SIG-M5 (cell line): ENCODE data around the gene KIF14.

ENCODE experiments used
- DNase-seq: peaks from one replicate; lab custom pipeline; 2025; lab: John Stamatoyannopoulos, UW

KIF14 gene

DNA sequence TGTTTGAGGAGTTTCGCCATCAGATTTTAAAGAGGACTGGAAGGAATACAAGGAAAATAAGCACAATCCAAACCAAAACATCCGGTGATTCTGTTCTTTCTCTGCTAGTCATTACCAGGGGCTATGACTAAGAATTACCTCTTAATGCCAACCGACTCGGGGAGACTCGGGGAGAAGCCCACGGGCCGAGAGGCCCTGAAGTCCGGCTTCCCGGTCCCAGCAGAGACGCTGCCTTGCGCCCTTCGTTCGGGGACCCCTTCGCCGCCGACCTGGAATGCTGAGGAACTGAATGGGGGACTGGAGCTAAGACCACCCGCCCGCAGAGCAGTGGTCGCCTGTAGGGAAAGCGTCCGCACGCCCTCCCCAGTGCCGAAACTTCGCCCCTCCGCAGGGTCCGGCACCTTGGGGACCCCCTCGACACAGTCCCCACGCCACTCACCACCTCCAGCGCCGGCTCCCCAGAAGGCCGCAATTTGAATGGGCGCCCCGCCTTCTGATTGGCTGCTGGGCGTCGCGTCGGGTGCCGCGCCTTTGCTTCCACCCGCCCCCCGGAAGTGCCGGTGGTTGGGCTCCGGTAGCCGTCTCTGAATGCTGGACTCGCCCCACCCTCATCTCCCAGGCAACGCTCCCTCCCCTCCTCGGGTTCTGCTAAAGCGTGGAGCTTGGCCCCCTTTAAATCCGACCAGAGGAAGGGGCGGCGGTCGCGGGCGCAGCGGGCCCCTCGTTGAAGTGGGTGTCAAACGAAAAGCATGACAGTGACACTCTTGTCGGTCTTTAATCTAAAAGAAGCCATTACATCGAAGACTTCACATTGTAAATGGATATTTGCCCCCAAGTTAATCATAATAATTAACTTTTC, at the start of gene KIF14:
Gene KIF14, minus strand, starts transcription at position 479 of the 859 bp plus-strand sequence. CDS start 2,028 bp downstream, outside the sequence.
- DNase-seq: peak; percentile 94

GRCh38 chr1:200669314-200670241, 49.0 kb upstream of the KIF14 start, which contains the start of gene DDX59:
Gene DDX59, minus strand, starts transcription at chr1:200669907. Its CDS starts 3,167 bp downstream, at chr1:200666740.
- DNase-seq: peak; percentile 83

DNA sequence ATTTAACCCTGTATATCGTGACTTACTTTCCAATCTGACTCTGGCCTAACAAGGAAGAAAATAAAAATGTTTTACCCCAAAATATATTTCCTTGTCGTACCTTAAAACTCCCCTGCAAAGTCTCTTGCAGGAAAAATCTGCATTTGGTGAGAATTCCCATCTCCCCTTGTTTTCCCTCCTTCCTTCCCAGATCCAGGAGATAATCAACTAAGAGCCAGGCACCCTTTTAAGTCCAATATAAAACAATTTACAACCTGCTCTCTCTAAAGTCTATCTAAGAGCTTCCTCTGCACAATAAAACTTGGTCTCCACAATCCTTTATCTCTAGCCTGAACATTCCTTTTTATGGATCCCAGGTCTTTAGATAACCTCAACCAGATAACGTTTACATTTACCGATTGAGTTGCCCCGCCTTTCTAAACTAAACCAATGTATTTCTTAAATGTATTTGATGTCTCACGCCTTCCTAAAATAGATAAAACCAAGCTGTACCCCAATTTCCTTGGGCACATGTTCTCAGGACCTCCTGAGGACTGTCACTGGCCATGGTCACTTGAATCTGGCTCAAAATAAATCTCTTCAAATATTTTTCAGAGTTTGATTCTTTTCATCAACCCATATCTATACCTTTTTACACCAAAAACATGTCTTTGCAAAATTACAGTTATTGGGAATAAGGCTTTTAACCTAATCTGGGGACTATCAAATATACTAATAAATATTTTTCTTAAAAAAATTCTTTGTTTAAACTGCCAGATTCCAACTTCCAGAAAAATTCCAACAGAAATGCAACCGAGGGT, 48.2 kb upstream of the KIF14 start:
- no peak for DNase-seq

DNA sequence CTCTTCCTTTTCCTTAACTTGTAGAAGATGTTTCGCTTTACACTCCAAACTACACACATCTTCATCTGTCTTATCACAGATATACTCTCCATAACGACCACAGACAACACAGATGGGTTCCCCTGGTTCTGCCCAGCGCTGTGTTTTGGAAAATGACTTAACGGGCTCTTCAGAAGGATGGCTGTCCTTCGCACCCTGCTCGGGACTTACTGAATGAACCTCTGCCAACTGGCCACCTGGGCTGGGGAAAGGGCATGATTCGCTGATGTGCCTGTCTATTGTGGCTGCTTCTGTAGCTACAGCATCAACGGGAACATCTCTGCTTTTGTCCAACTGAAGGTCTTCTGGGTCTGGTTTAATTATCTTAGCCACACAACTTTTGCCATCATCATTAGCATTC, 45.8 kb upstream of the KIF14 start:
- no peak for DNase-seq

DNA sequence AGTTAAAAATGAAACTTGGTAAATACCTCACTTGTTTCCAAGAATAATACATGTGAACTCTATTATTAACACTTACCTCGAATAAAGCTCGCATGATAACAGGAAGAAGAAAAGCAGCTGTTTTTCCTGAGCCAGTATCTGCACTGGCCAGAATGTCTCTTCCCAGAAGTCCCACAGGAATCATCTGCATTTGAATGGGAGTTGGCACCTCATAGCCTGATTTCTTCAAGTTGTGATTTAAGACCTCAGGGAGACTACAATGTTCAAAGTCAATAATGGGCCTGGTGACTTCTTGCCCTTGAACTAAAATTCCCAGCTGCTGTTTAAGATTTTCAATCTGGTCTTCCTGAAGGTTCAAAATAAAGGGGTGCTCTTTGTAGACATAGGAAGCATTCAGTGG, 45.3 kb upstream of the KIF14 start:
- DNase-seq: no peak

DNA sequence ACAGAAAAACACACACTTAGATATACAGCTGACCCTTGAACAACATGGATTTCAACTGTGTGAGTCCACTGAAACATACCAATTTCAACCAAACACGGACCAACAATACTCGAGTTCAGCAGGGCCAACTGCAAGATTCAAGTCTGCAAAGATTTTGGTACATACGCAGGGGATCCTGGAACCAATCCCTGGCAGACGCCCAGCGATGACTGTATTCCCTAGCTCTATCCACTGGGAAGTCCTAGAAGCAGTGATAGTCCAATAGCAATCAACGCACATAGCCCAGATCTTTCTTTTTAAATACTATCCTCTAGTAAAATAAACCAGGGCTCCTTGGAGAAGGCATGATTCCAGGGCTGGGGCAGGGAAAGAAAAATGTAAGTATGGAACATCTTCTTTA, 40.2 kb upstream of the KIF14 start:
- no peak for DNase-seq

GRCh38 chr1:200659269-200659668, 38.7 kb upstream of the KIF14 start:
- no peak for DNase-seq

- no peak for DNase-seq
Measured at GRCh38 chr1:200658037-200658818, 37.7 kb upstream of the KIF14 start.

DNA sequence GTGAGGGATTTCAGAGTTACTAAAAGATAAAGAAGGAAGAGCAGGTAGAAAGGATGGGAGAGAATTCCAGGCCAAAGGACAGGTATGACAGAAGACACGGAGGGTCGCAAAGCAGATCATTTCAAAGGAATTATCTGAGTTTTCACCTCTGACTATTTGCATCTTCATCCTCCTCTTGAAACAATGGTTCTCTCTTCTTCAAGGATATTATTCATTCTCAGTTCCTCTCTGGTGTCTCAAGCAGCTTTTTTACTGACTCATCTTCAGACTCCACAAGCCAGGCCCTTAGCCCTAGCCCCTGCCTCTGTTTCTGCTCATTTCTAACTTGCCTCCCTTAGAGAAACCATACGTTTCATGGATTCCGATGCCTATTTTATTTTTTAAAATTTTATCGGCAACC, 34.1 kb upstream of the KIF14 start:
- no peak for DNase-seq

DNA sequence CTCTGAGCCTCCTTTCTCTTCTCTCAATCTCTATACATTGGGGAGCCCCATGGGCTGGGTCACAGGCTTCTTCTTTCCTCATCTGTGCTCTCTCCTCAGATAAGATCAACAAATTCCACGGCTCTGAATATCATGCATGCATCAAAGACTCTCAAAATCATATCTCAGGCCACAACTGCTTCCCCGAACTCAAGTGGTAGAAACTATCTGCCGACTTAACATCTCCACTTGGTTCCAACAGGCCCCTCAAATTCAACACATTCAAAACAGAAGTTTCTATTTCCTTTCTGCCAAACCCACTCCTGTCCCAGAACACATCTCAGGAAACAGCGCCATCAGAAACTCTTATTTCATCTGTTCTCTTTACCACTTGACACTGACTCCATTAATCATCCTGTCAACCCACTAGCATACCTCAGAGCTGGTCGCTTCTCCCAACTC, 32.5 kb upstream of the KIF14 start:
- no peak for DNase-seq

GRCh38 chr1:200652378-200652777, 31.8 kb upstream of the KIF14 start:
- DNase-seq: no peak

- no peak for DNase-seq
Measured at GRCh38 chr1:200646515-200646914, 26.0 kb upstream of the KIF14 start.

GRCh38 chr1:200644021-200644420, 23.5 kb upstream of the KIF14 start:
- no peak for DNase-seq

GRCh38 chr1:200642481-200642880, 21.9 kb upstream of the KIF14 start:
- no peak for DNase-seq

DNA sequence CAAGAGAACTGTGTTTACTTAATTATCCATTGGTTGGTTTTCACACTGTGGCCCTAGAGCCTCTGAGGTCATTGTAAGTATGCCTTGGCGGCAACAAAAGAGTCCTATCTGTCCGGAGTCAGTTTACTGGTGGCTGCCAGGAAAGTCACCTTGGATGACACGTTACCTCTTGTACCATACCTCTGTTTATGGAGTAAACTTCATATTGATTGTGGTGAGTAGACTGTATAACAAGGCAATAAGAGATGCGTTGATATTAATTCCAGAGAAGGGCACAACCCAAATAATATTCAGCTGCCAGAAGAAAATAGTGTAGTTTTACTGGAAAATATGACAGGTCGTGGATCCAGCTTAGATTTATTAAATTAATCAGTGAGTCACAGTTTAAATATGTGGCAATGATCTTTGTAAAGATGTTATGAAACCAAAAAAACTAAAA, 20.4 kb upstream of the KIF14 start:
- DNase-seq: no peak

GRCh38 chr1:200640373-200640962, 19.9 kb upstream of the KIF14 start:
- no peak for DNase-seq

- DNase-seq: no peak
Measured at GRCh38 chr1:200638073-200638472, 17.5 kb upstream of the KIF14 start.

DNA sequence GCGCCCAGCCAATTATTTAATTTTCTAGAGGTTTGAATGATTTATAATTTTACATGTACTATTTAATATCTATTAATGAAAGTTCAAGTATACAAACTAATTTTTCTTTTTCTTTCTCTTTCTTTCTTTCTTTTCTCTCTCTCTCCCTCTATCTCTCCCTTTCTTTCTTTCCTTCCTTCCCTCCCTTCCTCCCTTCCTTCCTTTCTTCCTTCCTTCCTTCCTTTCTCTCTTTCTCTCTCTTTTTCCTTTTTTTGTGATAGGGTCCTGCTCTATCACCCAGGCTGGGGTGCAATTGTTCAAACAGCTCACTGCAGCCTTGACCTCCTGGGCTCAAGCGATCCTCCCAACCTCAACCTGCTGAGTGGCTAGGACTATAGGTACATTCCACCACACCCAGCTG, 16.1 kb upstream of the KIF14 start:
- no peak for DNase-seq

DNA sequence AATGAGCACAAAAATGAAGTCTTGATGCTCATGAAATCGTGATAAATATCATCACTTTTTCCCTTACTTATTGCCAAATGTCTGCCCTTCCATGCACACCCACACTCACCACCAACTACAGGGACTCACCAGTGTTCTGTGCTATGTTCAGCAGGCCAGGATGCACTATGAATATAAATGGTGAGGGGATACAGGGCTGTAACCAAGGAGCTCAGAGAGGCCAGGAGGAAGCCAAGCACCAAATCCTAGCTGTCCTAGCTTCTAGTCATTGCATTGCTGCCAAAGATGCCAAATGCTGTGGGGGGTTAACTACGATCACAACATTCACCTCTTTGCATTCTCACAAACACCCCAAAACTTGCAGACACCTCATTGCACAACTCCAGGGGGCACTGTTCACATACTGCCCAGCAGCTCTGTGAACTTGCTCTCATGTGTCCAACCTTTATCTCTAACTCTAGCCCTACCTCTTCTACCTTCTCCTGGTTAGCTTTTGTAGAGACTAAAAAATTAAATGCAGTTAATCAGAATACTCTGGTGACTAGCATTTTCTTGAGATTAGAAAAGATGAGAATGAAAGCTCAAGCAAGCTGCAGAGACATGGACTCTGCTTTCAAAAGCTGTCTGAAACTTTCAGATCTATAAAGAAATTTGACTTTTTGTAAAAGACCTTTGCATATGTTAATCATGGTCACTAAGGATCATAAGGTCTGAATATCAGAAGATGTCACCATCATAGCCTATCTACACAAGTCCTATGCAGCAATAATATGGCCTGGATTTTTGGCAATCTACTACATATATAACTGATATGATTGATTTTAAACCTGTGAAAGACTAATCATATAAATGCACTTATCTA, 13.9 kb upstream of the KIF14 start:
- DNase-seq: no peak

GRCh38 chr1:200631375-200631774, 10.8 kb upstream of the KIF14 start:
- no peak for DNase-seq
